SHP77 treated with DMSO at 0.1 percent for 48 hours (cell line): ENCODE data around the gene PDE11A.

ENCODE experiments used
- DNase-seq: peaks from one replicate; lab custom pipeline; 2025; lab: John Stamatoyannopoulos, UW

PDE11A gene

GRCh38 chr2:177724398-177725287 is 347.9 kb downstream of the PDE11A start:
- peak; percentile 9 for DNase-seq

- no peak for DNase-seq
Measured at GRCh38 chr2:177723235-177723634, 349.3 kb downstream of the PDE11A start.

- no peak for DNase-seq
Measured at GRCh38 chr2:177721818-177722567, 350.6 kb downstream of the PDE11A start.

- DNase-seq = no peak
Measured at GRCh38 chr2:177721087-177721486, 351.5 kb downstream of the PDE11A start.

- no peak for DNase-seq
Measured at GRCh38 chr2:177717831-177718618, 354.6 kb downstream of the PDE11A start.

- no peak for DNase-seq
Measured at GRCh38 chr2:177716484-177716883, 356.1 kb downstream of the PDE11A start.

GRCh38 chr2:177715771-177716170 is 356.8 kb downstream of the PDE11A start:
- no peak for DNase-seq

GRCh38 chr2:177714704-177715103 is 357.9 kb downstream of the PDE11A start:
- DNase-seq = no peak

GRCh38 chr2:177712462-177712861 is 360.1 kb downstream of the PDE11A start:
- no peak for DNase-seq

- no peak for DNase-seq
Measured at GRCh38 chr2:177711483-177712265, 360.9 kb downstream of the PDE11A start.

- DNase-seq = no peak
Measured at GRCh38 chr2:177710889-177711288, 361.7 kb downstream of the PDE11A start.

- DNase-seq = no peak
Measured at GRCh38 chr2:177709986-177710401, 362.6 kb downstream of the PDE11A start.

GRCh38 chr2:177708660-177709444 is 363.7 kb downstream of the PDE11A start:
- no peak for DNase-seq

GRCh38 chr2:177708106-177708505 is 364.5 kb downstream of the PDE11A start:
- DNase-seq = no peak

- DNase-seq = no peak
Measured at GRCh38 chr2:177705511-177706173, 366.9 kb downstream of the PDE11A start.

- DNase-seq = no peak
Measured at GRCh38 chr2:177703159-177703558, 369.4 kb downstream of the PDE11A start.

GRCh38 chr2:177698281-177698680 is 374.3 kb downstream of the PDE11A start:
- no peak for DNase-seq

GRCh38 chr2:177694348-177694747 is 378.2 kb downstream of the PDE11A start:
- no peak for DNase-seq

- no peak for DNase-seq
Measured at GRCh38 chr2:177693658-177694339, 378.8 kb downstream of the PDE11A start.
